Astrocyte (in vitro differentiated cells and primary cell): ENCODE measurements around the gene NINL. TPM values are rescaled to one million over a fixed set of nuclear protein-coding genes. Genes with fewer than 3 reads are reported as not detected.
"Not testable (repeated sequence)": the region's sequence is repeated elsewhere in the genome, so short reads cannot be mapped to it uniquely, and the experiment has no call there.

Experiments
- DNase-seq: peaks from one replicate; pipeline ENCODE4 v3.0.0-alpha.2; 2010; ENCODE audit warnings: low read depth
- FAIRE-seq: peaks from 2 replicates; lab custom pipeline; 2011; peaks lifted over from hg19 to GRCh38; lab: Jason Lieb, UNC
- H2AFZ ChIP-seq: 2 replicates; pipeline ENCODE4 v1.6.0; 2012; ENCODE audit warnings: low read depth, low read length, inconsistent platforms
- H3K27ac ChIP-seq: 2 replicates; pipeline ENCODE4 v1.5.1; 2011; ENCODE audit warnings: low read depth, low read length, inconsistent platforms
- H3K27me3 ChIP-seq: 2 replicates; pipeline ENCODE4 v1.6.0; 2011; ENCODE audit warnings: low read length, inconsistent platforms; ENCODE audit not compliant: insufficient read depth
- H3K36me3 ChIP-seq: 2 replicates; pipeline ENCODE4 v1.5.1; 2011; ENCODE audit warnings: low read length, inconsistent platforms; ENCODE audit not compliant: insufficient read depth
- H3K4me1 ChIP-seq: 2 replicates; pipeline ENCODE4 v1.5.1; 2011; ENCODE audit warnings: low read length, inconsistent platforms; ENCODE audit not compliant: insufficient read depth
- H3K4me2 ChIP-seq: 2 replicates; pipeline ENCODE4 v1.6.0; 2012; ENCODE audit warnings: low read length, inconsistent platforms
- H3K4me3 ChIP-seq: 2 replicates; pipeline ENCODE4 v1.5.1; 2011; ENCODE audit warnings: low read depth, mild to moderate bottlenecking, low read length, inconsistent platforms; ENCODE audit not compliant: insufficient read depth
- H3K79me2 ChIP-seq: 2 replicates; pipeline ENCODE4 v1.6.0; 2012; ENCODE audit warnings: mild to moderate bottlenecking, low read length, inconsistent platforms; ENCODE audit not compliant: insufficient read depth
- H3K9ac ChIP-seq: 2 replicates; pipeline ENCODE4 v1.6.0; 2012; ENCODE audit warnings: mild to moderate bottlenecking, low read length, inconsistent platforms
- H3K9me3 ChIP-seq: 2 replicates; pipeline ENCODE4 v1.5.1; 2012; ENCODE audit warnings: low read depth, mild to moderate bottlenecking, low read length, inconsistent platforms; ENCODE audit not compliant: insufficient read depth
- H4K20me1 ChIP-seq: 2 replicates; pipeline ENCODE4 v1.6.0; 2012; ENCODE audit warnings: low read length, inconsistent platforms; ENCODE audit not compliant: insufficient read depth
- H3K27ac Mint-ChIP-seq: one replicate; pipeline ENCODE4 v1.8.0; 2021; ENCODE audit warnings: mild to moderate bottlenecking, mixed read lengths; ENCODE audit not compliant: unreplicated experiment
- H3K27me3 Mint-ChIP-seq: one replicate; pipeline ENCODE4 v1.8.0; 2021; ENCODE audit warnings: low read depth, mixed read lengths; ENCODE audit not compliant: unreplicated experiment
- H3K36me3 Mint-ChIP-seq: one replicate; pipeline ENCODE4 v1.8.0; 2021; ENCODE audit warnings: low read depth, mixed read lengths; ENCODE audit not compliant: unreplicated experiment
- H3K4me1 Mint-ChIP-seq: one replicate; pipeline ENCODE4 v1.8.0; 2021; ENCODE audit warnings: low read depth, mixed read lengths; ENCODE audit not compliant: unreplicated experiment
- H3K4me3 Mint-ChIP-seq: one replicate; pipeline ENCODE4 v1.8.0; 2021; ENCODE audit warnings: mild to moderate bottlenecking, moderate library complexity, mixed read lengths; ENCODE audit not compliant: unreplicated experiment
- H3K9me3 Mint-ChIP-seq: one replicate; pipeline ENCODE4 v1.8.0; 2021; ENCODE audit warnings: mild to moderate bottlenecking, mixed read lengths; ENCODE audit not compliant: unreplicated experiment
- EZH2 ChIP-seq: IDR thresholded peaks from 2 replicates; pipeline ENCODE4 v1.6.1; 2012; ENCODE audit warnings: mild to moderate bottlenecking, low read length, inconsistent platforms; ENCODE audit not compliant: insufficient read depth
- total RNA-seq: library from RNA; stranded (reverse); gene quantifications from 2 replicates; pipeline ENCODE4 v1.2.1, GENCODE V29; 2021
- TF ChIP-seq, protein P1 (sequence below): IDR thresholded peaks from 2 replicates; pipeline ENCODE4 v1.5.1; 2011; ENCODE audit warnings: low read depth, mild to moderate bottlenecking, inconsistent platforms, low read length, moderate library complexity; ENCODE audit not compliant: insufficient read depth

Gene NINL
- total RNA-seq, 1 donor from 2014 or later: 10.2 TPM

DNA sequence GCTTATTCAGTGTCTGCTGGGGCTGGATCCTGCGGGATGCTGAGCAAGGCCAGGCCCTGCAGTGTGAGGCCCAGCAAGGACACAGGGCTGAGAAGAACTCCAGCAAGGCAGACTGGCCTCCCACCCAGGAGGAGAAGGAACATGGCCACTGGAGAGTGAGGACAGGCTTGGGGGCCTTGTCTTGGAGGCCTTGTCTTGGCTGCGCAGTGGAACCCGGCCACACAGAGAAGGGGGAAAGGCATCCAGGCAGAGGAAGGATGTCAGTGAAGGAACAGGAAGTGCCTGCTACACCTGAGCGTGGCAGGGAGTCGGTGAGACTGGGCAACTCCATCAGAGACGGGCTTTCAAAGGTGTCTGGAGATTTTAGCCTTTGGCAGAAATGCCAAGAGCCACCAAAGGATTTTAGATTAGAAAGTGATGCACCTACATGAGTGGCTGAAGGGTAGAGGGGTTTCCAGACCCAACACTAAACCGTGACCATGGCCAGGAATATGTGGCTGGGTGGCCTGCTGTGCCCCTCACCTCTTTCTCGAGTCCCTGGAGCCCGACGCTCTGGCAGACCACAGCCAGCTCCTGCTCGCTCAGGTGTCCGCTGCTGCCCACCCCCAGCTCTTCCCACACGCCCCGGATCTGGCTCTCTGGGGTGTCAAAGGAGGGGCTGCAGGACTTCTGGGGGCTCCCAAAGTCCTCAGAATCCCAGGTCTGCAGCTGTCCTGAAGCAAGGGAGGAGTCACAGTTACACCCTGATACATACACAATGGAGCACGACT, 80.8 kb downstream of the NINL start:
- H3K27ac Mint-ChIP-seq: peak overlapping the region; percentile 47
- no peak overlapping the region for H3K9ac ChIP-seq

DNA sequence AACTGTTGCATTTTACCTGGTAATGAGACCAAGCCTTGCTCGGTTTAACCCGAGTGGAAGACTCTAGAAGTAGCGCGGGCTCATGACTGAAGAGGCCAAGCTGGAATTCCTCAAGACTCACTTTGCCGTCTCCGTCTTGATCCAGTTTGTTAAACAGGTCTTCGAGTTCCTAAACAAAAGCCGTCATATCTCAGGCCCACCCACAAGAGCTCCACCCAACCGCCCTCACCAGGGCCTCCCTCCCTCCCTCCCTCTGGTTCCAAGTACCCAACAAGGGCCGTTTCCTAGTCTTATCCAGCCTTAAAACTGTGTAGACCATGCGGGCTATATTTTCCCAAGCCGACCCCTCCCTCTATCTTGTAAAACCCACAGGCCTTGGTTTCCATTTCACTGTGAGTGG, 81.4 kb downstream of the NINL start:
- Histone ChIP-seq H3K4me2 (no peak overlapping the region), H4K20me1 (peaks cover 10% of the 10 kb centered on the region), H2AFZ (no peak overlapping the region), H3K36me3 (no peaks in the 10 kb centered on the region), H3K9me3 (no peaks in the 10 kb centered on the region), H3K9ac (no peak overlapping the region), H3K4me1 (peaks cover 16% of the 10 kb centered on the region), H3K4me3 (no peak overlapping the region), H3K27ac (no peak overlapping the region), H3K27me3 (no peaks in the 10 kb centered on the region), H3K79me2 (no peaks in the 10 kb centered on the region)
- no peak for DNase-seq
- Mint-ChIP-seq H3K27ac (no peak overlapping the region), H3K36me3 (peaks cover 11% of the 10 kb centered on the region), H3K4me1 (peaks cover 11% of the 10 kb centered on the region), H3K4me3 (no peak overlapping the region), H3K27me3 (no peaks in the 10 kb centered on the region), H3K9me3 (peaks cover 1% of the 10 kb centered on the region)
- no peak for TF ChIP-seq EZH2
- TF ChIP-seq, protein P1, sequence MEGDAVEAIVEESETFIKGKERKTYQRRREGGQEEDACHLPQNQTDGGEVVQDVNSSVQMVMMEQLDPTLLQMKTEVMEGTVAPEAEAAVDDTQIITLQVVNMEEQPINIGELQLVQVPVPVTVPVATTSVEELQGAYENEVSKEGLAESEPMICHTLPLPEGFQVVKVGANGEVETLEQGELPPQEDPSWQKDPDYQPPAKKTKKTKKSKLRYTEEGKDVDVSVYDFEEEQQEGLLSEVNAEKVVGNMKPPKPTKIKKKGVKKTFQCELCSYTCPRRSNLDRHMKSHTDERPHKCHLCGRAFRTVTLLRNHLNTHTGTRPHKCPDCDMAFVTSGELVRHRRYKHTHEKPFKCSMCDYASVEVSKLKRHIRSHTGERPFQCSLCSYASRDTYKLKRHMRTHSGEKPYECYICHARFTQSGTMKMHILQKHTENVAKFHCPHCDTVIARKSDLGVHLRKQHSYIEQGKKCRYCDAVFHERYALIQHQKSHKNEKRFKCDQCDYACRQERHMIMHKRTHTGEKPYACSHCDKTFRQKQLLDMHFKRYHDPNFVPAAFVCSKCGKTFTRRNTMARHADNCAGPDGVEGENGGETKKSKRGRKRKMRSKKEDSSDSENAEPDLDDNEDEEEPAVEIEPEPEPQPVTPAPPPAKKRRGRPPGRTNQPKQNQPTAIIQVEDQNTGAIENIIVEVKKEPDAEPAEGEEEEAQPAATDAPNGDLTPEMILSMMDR: no peak
- FAIRE-seq: no peak

More for the DNA sequence above, 80.8 kb downstream of the NINL start:
- Mint-ChIP-seq H3K9me3 (peaks cover 1% of the 10 kb centered on the region), H3K4me3 (no peak overlapping the region), H3K27me3 (no peaks in the 10 kb centered on the region), H3K4me1 (peaks cover 11% of the 10 kb centered on the region), H3K36me3 (peaks cover 14% of the 10 kb centered on the region)
- TF ChIP-seq EZH2: no peak
- TF ChIP-seq, protein P1: no peak
- no peak overlapping the region for H2AFZ ChIP-seq
- no peak overlapping the region for H3K4me3 ChIP-seq
- H3K27me3 ChIP-seq: no peaks in the 10 kb centered on the region
- no peak overlapping the region for H3K4me2 ChIP-seq
- no peak overlapping the region for H3K27ac ChIP-seq
- FAIRE-seq (no peak), DNase-seq (no peak)
- peaks cover 6% of the 10 kb centered on the region for H3K36me3 ChIP-seq
- no peaks in the 10 kb centered on the region for H3K79me2 ChIP-seq
- H4K20me1 ChIP-seq: peaks cover 10% of the 10 kb centered on the region
- peaks cover 16% of the 10 kb centered on the region for H3K4me1 ChIP-seq
- H3K9me3 ChIP-seq: no peaks in the 10 kb centered on the region

DNA sequence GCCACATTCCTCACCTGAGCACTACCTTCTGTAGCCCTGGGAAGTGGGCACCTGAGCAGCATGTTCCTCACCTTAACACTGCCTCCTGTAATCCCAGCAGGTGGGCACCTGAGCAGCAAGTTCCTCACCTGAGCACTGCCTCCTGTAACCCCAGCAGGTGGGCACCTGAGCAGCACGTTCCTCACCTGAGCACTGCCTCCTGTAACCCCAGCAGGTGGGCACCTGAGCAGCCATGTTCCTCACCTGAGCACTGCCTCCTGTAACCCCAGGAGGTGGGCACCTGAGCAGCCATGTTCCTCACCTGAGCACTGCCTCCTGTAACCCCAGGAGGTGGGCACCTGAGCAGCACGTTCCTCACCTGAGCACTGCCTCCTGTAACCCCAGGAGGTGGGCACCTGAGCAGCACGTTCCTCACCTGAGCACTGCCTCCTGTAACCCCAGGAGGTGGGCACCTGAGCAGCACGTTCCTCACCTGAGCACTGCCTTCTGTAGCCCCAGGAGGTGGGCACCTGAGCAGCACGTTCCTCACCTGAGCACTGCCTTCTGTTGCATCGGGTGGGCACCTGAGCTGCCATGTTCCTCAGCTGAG, 82.2 kb downstream of the NINL start:
- not testable (repeated sequence) for H3K27me3 Mint-ChIP-seq, H3K4me3 ChIP-seq, H3K27me3 ChIP-seq, H3K36me3 ChIP-seq, H3K4me1 Mint-ChIP-seq, H3K4me2 ChIP-seq, H3K79me2 ChIP-seq, H3K9me3 Mint-ChIP-seq, H3K9ac ChIP-seq, H3K27ac ChIP-seq, H3K4me1 ChIP-seq, H3K4me3 Mint-ChIP-seq, FAIRE-seq, H4K20me1 ChIP-seq, DNase-seq, H2AFZ ChIP-seq, H3K9me3 ChIP-seq, H3K27ac Mint-ChIP-seq
- H3K36me3 Mint-ChIP-seq: peaks cover 11% of the 10 kb centered on the region
